HUES6 (cell line): ENCODE measurements around the gene PRPH.
"Not testable (repeated sequence)": the region's sequence is repeated elsewhere in the genome, so short reads cannot be mapped to it uniquely, and the experiment has no call there.

Experiments used
- H3K27ac ChIP-seq: 2 replicates; pipeline ENCODE4 v1.7.0; 2013; ENCODE audit warnings: low read depth, mild to moderate bottlenecking, low read length, inconsistent platforms
- H3K27me3 ChIP-seq: 2 replicates; pipeline ENCODE4 v1.6.1; 2013; ENCODE audit warnings: low read length; ENCODE audit not compliant: control insufficient read depth, insufficient read depth
- H3K36me3 ChIP-seq: 2 replicates; pipeline ENCODE4 v1.6.1; 2013; ENCODE audit warnings: low read length; ENCODE audit not compliant: control insufficient read depth, insufficient read depth
- H3K4me1 ChIP-seq: 2 replicates; pipeline ENCODE4 v1.6.1; 2013; ENCODE audit warnings: low read length; ENCODE audit not compliant: control insufficient read depth, insufficient read depth
- H3K4me3 ChIP-seq: 2 replicates; pipeline ENCODE4 v1.5.1; 2013; ENCODE audit warnings: low read depth, low read length
- H3K9ac ChIP-seq: one replicate; pipeline ENCODE4 v1.6.1; 2013; ENCODE audit warnings: mild to moderate bottlenecking, low read length
- H3K9me3 ChIP-seq: 2 replicates; pipeline ENCODE4 v1.6.1; 2013; ENCODE audit warnings: low read depth, low read length; ENCODE audit not compliant: control insufficient read depth, insufficient read depth

PRPH gene

DNA sequence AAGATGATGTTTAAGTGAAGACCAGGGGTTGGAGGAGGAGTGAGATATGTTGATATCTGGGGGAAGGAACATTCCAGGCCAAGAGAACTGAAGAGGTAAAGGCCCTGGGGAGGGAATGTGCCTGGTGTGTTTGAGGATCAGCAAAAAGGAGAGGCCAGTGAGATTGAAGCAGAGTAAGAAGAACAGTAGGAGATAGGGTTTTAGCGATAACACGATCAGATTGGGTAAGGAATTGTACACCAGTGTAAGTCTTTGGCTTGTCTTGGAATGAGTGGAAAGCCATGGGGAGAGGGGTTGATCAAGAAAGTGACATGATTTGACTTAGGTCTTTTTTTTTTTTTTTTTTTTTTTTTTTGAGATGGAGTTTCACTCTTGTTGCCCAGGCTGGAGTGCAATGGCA, 32.9 kb downstream of the PRPH start:
- no peaks in the 10 kb centered on the region for H3K9me3 ChIP-seq
- H3K27ac ChIP-seq, result no peak overlapping the region
- peaks cover 3% of the 10 kb centered on the region; the same call in 1 of the 2 replicates for H3K4me1 ChIP-seq
- no peak overlapping the region for H3K4me3 ChIP-seq
- peaks cover 54% of the 10 kb centered on the region for H3K36me3 ChIP-seq
- no peak overlapping the region for H3K9ac ChIP-seq
- peaks cover 12% of the 10 kb centered on the region for H3K27me3 ChIP-seq

DNA sequence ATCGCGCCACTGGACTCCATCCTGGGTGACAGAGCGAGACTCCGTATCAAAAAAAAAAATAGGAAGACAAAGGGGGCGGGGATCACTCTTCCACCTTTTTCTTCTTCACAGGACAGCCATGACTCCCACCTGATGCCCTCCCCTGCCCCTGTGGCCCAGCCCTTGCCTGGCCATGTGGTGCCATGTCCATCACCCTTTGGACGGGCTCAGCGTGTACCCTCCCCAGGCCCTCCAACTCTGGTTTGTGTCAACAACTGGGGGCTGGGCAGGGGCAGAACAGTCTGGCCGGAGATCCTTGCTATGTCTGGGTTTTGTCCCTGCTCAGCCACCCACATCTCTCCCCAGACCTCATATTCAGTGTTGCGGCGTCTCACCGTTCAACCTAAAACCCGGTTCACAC, 33.9 kb downstream of the PRPH start:
- Histone ChIP-seq H3K9ac (no peak overlapping the region), H3K27me3 (peaks cover 22% of the 10 kb centered on the region), H3K9me3 (no peaks in the 10 kb centered on the region), H3K27ac (no peak overlapping the region), H3K4me1 (peaks cover 2% of the 10 kb centered on the region; the same call in 1 of the 2 replicates), H3K36me3 (peaks cover 54% of the 10 kb centered on the region), H3K4me3 (no peak overlapping the region)

DNA sequence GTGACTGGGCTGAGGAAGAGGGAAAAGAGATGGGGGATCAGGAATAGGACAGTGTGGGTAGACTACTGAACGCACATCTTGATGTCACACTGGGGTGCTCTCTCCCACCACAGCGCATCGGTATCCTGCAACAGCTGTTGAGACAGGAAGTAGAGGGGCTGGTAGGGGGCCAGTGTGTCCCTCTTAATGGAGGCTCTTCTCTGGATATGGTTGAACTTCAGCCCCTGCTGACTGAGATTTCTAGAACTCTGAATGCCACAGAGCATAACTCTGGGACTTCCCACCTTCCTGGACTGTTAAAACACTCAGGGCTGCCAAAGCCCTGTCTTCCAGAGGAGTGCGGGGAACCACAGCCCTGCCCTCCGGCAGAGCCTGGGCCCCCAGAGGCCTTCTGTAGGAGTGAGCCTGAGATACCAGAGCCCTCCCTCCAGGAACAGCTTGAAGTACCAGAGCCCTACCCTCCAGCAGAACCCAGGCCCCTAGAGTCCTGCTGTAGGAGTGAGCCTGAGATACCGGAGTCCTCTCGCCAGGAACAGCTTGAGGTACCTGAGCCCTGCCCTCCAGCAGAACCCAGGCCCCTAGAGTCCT, 35.2 kb downstream of the PRPH start:
- H3K9ac ChIP-seq, result no peak overlapping the region
- H3K4me3 ChIP-seq, result no peak overlapping the region
- H3K27ac ChIP-seq, result no peak overlapping the region
- H3K27me3 ChIP-seq, result peaks cover 35% of the 10 kb centered on the region
- peaks cover 51% of the 10 kb centered on the region for H3K36me3 ChIP-seq
- no peaks in the 10 kb centered on the region for H3K9me3 ChIP-seq
- no peaks in the 10 kb centered on the region for H3K4me1 ChIP-seq

DNA sequence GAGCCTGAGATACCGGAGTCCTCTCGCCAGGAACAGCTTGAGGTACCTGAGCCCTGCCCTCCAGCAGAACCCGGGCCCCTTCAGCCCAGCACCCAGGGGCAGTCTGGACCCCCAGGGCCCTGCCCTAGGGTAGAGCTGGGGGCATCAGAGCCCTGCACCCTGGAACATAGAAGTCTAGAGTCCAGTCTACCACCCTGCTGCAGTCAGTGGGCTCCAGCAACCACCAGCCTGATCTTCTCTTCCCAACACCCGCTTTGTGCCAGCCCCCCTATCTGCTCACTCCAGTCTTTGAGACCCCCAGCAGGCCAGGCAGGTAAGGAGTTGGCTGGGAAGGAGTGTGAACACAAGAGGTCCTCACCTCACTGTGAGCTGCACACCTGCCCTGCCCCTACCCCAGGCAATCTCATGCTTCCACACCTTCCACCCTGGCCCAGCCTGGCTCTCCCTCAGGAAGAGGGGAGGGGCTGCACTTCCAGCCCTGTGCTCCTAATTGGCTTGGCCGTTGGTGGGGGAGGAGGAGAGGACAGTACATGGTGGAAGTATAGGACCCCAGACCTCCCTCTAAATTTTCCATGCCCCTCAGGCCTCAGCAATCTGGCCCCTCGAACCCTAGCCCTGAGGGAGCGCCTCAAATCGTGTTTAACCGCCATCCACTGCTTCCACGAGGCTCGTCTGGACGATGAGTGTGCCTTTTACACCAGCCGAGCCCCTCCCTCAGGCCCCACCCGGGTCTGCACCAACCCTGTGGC, 35.9 kb downstream of the PRPH start:
- H3K4me1 ChIP-seq, result no peaks in the 10 kb centered on the region
- no peak overlapping the region for H3K4me3 ChIP-seq
- peaks cover 45% of the 10 kb centered on the region for H3K36me3 ChIP-seq
- H3K27me3 ChIP-seq, result peaks cover 42% of the 10 kb centered on the region
- H3K9me3 ChIP-seq, result no peaks in the 10 kb centered on the region
- no peak overlapping the region for H3K27ac ChIP-seq
- no peak overlapping the region for H3K9ac ChIP-seq

DNA sequence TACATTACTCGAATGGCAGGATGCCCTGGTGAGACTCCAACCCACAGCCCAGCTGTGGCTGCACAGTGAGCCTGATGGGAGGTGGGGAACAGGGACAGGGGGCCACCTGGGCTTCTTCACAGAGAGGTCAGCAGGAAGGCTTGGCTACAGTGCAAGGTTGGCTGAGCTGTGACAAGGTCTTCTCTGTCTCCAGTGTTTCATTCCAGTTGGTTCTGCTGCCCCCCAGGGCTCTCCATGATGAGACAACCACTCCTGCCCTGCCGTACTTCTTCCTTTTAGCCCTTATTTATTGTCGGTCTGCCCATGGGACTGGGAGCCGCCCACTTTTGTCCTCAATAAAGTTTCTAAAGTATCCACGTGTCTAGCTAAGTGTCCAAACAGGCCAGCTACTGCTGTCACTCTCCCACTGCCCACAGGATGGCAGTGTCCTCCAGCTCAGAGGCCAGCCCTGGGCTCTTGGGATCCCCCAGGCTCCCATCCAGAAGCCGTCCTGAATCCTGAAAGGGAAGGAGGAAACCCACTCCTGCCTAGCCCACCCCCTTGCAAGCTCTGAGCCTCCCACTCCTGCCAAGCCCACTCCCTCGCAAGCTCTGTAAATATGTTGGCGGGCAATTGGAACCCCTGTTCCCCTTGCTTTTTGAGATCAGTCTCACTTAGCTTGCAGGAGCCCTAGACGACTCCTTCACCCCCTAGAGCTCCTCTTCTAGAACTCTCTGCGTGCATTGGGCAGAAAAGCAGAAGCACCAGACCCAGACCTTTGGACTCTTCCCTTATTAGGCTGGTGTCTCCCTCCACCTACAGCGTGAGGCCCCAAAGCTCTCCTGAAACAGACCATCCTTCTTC, 36.7 kb downstream of the PRPH start:
- Histone ChIP-seq H3K36me3 (peaks cover 37% of the 10 kb centered on the region), H3K4me3 (no peak overlapping the region), H3K9me3 (no peaks in the 10 kb centered on the region), H3K27me3 (peaks cover 49% of the 10 kb centered on the region), H3K4me1 (no peaks in the 10 kb centered on the region), H3K9ac (no peak overlapping the region), H3K27ac (no peak overlapping the region)

DNA sequence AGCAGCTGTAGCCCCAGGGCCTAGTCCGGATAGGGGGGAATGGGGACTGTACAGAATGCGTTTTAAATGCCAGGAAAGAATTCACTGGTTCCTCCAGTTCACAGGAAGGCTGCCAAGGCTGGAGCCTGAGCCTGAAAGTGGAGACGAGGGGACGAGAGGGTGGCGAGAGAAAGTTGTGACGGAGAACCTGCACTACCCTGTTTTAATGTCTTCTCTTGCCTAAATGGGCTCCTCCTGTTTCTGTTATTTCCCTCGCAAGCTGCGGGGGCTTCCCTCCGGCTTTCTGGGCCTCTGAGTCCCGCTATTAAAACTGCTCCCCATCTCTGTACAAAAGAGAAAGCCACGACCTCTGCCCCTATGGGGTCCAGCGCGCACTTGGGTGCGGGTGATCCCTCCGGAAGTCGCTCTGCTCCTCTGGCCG, 37.5 kb downstream of the PRPH start:
- Histone ChIP-seq H3K4me3 (peak overlapping the region; percentile 55), H3K36me3 (peaks cover 29% of the 10 kb centered on the region), H3K9ac (no peak overlapping the region)

DNA sequence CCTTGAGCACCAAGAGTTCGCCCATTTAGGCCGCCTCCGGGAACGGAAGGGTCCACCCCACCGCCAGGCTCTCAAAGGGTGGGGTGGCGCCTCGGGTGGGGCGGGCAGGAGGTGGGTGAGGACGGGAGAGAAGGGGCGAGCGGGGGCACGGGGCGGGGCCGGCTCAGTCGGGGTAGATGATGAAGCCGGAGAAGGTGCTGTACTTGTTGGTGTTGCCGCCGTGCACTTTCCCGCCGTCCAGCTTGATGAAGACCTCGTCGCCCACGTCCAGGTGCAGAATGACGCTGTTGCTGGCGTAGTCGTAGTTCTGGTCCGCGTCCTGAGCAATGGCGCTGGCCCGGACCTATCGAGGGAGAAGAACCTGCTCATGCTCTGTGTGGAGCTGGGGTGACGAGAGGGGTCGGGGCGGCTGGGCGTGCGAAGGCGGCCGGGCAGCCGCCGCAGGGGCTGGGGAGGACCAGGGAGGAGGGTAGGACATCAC, 38.0 kb downstream of the PRPH start:
- Histone ChIP-seq H3K4me3 (peak overlapping the region; percentile 55), H3K27ac (no peak overlapping the region), H3K4me1 (peaks cover 8% of the 10 kb centered on the region), H3K9ac (no peak overlapping the region), H3K9me3 (no peaks in the 10 kb centered on the region), H3K27me3 (peaks cover 62% of the 10 kb centered on the region), H3K36me3 (peaks cover 25% of the 10 kb centered on the region)

More for the DNA sequence above, 37.5 kb downstream of the PRPH start:
- peaks cover 3% of the 10 kb centered on the region for H3K4me1 ChIP-seq
- no peak overlapping the region for H3K27ac ChIP-seq
- H3K27me3 ChIP-seq, result peaks cover 58% of the 10 kb centered on the region
- H3K9me3 ChIP-seq, result no peaks in the 10 kb centered on the region

DNA sequence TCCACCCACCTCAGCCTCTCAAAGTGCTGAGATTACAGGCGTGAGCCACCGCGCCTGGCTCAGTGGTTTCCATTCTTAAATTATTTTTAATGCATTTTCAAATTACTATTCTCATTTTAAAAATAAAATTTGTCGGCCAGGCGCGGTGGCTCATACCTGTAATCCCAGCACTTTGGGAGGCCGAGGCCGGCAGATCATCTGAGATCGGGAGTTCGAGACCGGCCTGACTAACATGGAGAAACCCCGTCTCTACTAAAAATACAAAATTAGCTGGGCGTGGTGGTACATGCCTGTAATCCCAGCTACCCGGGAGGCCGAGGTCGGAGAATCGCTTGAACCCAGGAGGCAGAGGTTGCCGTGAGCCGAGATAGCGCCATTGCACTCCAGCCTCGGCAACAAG, 38.8 kb downstream of the PRPH start:
- H3K9ac ChIP-seq, H3K4me3 ChIP-seq, H3K27ac ChIP-seq, H3K9me3 ChIP-seq: not testable (repeated sequence)
- Histone ChIP-seq H3K4me1 (peaks cover 16% of the 10 kb centered on the region), H3K27me3 (peaks cover 71% of the 10 kb centered on the region), H3K36me3 (peaks cover 23% of the 10 kb centered on the region)

DNA sequence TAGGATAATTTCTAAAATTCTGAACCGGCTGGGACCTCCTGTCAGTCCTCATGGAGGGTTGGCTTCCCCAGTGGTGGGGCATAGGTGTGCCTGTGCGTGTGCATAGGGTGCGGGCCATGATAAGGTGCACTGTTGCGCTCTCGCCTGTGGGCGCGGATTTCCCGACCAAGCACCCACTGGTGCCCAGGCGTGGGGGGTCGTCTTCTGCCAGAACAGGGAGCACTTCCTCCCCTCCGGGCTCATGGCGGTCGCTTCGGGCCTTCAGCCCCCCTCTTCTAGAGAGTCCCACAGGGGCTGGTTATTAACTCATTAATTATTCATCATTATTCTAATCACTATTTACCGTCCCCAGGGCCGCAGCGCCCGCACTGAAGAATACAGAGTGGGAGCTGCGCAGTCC, 39.3 kb downstream of the PRPH start:
- Histone ChIP-seq H3K4me1 (peaks cover 20% of the 10 kb centered on the region), H3K36me3 (peaks cover 19% of the 10 kb centered on the region), H3K27ac (no peak overlapping the region), H3K4me3 (no peak overlapping the region), H3K27me3 (peaks cover 75% of the 10 kb centered on the region), H3K9ac (no peak overlapping the region), H3K9me3 (no peaks in the 10 kb centered on the region)

DNA sequence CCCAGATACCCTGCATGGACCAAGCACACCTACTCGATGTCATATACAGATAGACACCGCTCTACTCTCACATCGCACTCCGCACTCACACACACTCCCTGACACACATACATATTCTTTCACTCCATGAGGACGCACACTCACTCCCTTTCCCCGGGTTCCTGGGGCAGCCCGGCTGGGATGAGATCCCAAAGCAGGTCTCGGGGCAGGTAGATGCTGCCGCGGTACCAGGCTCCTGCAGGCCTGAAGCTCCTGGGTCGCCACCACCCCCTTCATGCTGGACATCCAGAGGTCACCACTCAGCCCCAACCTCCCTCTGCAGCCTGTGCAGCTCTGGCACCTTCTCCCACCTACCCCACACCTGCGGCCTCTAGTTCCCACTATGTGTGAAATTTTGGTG, 39.7 kb downstream of the PRPH start:
- Histone ChIP-seq H3K27me3 (peaks cover 80% of the 10 kb centered on the region), H3K9ac (no peak overlapping the region), H3K4me1 (peaks cover 25% of the 10 kb centered on the region), H3K9me3 (no peaks in the 10 kb centered on the region), H3K4me3 (no peak overlapping the region), H3K27ac (no peak overlapping the region), H3K36me3 (peaks cover 14% of the 10 kb centered on the region)
